Neural cell (in vitro differentiated cells): ENCODE results near the gene VAT1L. TPM values are rescaled to one million over a fixed set of nuclear protein-coding genes. Genes with fewer than 3 reads are reported as not detected.

Experiments
- H2AFZ ChIP-seq: fragments of 200-600, 300-800 bp; sonication (generic), shearing (Covaris generic); 2 replicates; pipeline ENCODE4 v1.6.0; 2014; ENCODE audit warnings: low read depth, mild to moderate bottlenecking, antibody characterized with exemption, low read length, moderate library complexity
- H3F3A ChIP-seq: fragments of 200-600 bp; shearing (Covaris generic); 2 replicates; pipeline ENCODE4 v1.6.1; 2016; ENCODE audit warnings: mild to moderate bottlenecking, moderate library complexity, mixed read lengths, antibody characterized with exemption, low read length; ENCODE audit not compliant: insufficient read depth, poor library complexity, severe bottlenecking
- H3K27ac ChIP-seq: fragments of 200-600, 300-800 bp; sonication (generic), shearing (Covaris generic); 2 replicates; pipeline ENCODE4 v1.5.1; 2014; ENCODE audit warnings: mild to moderate bottlenecking, low read length, moderate library complexity
- H3K27me3 ChIP-seq: fragments of 300-800, 200-600 bp; sonication (generic), shearing (Covaris generic); 2 replicates; pipeline ENCODE4 v1.6.0; 2014; ENCODE audit warnings: mild to moderate bottlenecking, low read depth, low read length, moderate library complexity; ENCODE audit not compliant: insufficient read depth
- H3K36me3 ChIP-seq: fragments of 300-800, 200-600 bp; sonication (generic), shearing (Covaris generic); 2 replicates; pipeline ENCODE4 v1.5.1; 2014; ENCODE audit warnings: mild to moderate bottlenecking, antibody characterized with exemption, low read length, moderate library complexity; ENCODE audit not compliant: insufficient read depth
- H3K4me2 ChIP-seq: fragments of 300-800, 200-600 bp; sonication (generic), shearing (Covaris generic); 2 replicates; pipeline ENCODE4 v1.6.0; 2014; ENCODE audit warnings: mild to moderate bottlenecking, low read length
- H3K4me3 ChIP-seq: fragments of 300-800, 200-600 bp; sonication (generic), shearing (Covaris generic); 2 replicates; pipeline ENCODE4 v1.5.1; 2014; ENCODE audit warnings: mild to moderate bottlenecking, low read length, moderate library complexity
- H3K79me2 ChIP-seq: fragments of 200-600 bp; shearing (Covaris generic); replicated peaks from 2 replicates; pipeline ENCODE4 v1.6.0; 2014; ENCODE audit warnings: mild to moderate bottlenecking, low read length, moderate library complexity; ENCODE audit not compliant: insufficient read depth
- H3K9ac ChIP-seq: fragments of 300-800, 200-600 bp; sonication (generic), shearing (Covaris generic); 2 replicates; pipeline ENCODE4 v1.6.1; 2016; ENCODE audit warnings: mild to moderate bottlenecking, low read length, mixed read lengths
- H3K9me2 ChIP-seq: fragments of 200-600 bp; shearing (Covaris generic); 2 replicates; pipeline ENCODE4 v1.6.1; 2016; ENCODE audit warnings: mild to moderate bottlenecking, low read length, mixed read lengths; ENCODE audit not compliant: insufficient read depth
- H3K9me3 ChIP-seq: fragments of 200-600, 300-800 bp; sonication (generic), shearing (Covaris generic); 2 replicates; pipeline ENCODE4 v1.6.1; 2016; ENCODE audit warnings: mild to moderate bottlenecking, mixed run types, low read length, moderate library complexity, mixed read lengths
- H4K20me1 ChIP-seq: fragments of 200-600 bp; shearing (Covaris generic); 2 replicates; pipeline ENCODE4 v1.6.1; 2016; ENCODE audit warnings: mild to moderate bottlenecking, mixed run types; ENCODE audit not compliant: insufficient read depth
- EP300 ChIP-seq: fragments of 450-650 bp; conservative IDR thresholded peaks from 2 replicates; pipeline ENCODE4 v1.6.1; 2014; ENCODE audit warnings: antibody characterized with exemption, mild to moderate bottlenecking, moderate library complexity; ENCODE audit not compliant: poor library complexity, severe bottlenecking
- EZH2 ChIP-seq: fragments of 200-600, 300-800 bp; shearing (Covaris generic), sonication (generic); IDR thresholded peaks from 2 replicates; pipeline ENCODE4 v1.6.1; 2014; ENCODE audit warnings: antibody characterized with exemption, low read length, borderline replicate concordance, mild to moderate bottlenecking; ENCODE audit not compliant: insufficient read depth, poor library complexity, severe bottlenecking
- MXI1 ChIP-seq: fragments of 450-650 bp; conservative IDR thresholded peaks from 2 replicates; pipeline ENCODE4 v1.6.1; 2014; ENCODE audit warnings: antibody characterized with exemption, mild to moderate bottlenecking; ENCODE audit not compliant: poor library complexity, severe bottlenecking
- POLR2AphosphoS5 ChIP-seq: IDR thresholded peaks from 2 replicates; pipeline ENCODE4 v1.6.1; 2012
- RAD21 ChIP-seq: fragments of 450-650 bp; conservative IDR thresholded peaks from 2 replicates; pipeline ENCODE4 v1.6.1; 2014; ENCODE audit warnings: antibody characterized with exemption, mild to moderate bottlenecking, moderate library complexity
- SMC3 ChIP-seq: fragments of 450-650 bp; conservative IDR thresholded peaks from 2 replicates; pipeline ENCODE4 v1.6.1; 2014; ENCODE audit warnings: antibody characterized with exemption, mild to moderate bottlenecking, moderate library complexity; ENCODE audit not compliant: poor library complexity
- TAF1 ChIP-seq: IDR thresholded peaks from 2 replicates; pipeline ENCODE4 v1.6.1; 2012; ENCODE audit warnings: low read depth
- polyA plus RNA-seq: library from polyadenylated mRNA; depleted of rRNA; stranded (reverse); fragments of >200 nt; gene quantifications from 2 replicates; pipeline ENCODE4 v1.2.3, GENCODE V29; 2014
- TF ChIP-seq, protein P1 (sequence below): IDR thresholded peaks from 2 replicates; pipeline ENCODE4 v1.6.1; 2012; ENCODE audit warnings: borderline replicate concordance
- TF ChIP-seq, protein P2 (sequence below): fragments of 450-650 bp; IDR thresholded peaks from 2 replicates; pipeline ENCODE4 v1.5.1; 2014; ENCODE audit warnings: antibody characterized with exemption, mild to moderate bottlenecking, moderate library complexity; ENCODE audit not compliant: poor library complexity, severe bottlenecking

Gene VAT1L
- polyA plus RNA-seq, 1 donor from 2014 or later, result 54.5 TPM

DNA sequence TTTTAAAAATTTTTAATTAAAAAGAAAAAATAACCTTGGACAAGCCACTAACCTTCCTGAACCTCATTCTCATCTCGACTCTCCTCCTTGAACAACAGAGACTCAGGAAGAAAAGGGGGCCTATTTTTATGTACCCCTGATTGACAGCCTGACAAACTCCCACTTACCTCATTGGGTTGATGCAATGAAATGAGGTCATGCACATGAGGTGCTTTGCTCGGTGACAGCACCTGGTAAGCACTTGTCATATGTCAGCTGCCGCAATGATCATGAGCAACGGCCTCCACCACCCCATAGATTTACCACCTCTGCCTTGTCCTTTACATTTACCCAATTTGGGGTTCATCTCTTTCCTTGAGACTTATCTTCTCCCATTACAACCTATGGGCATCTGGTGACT, 167.9 kb downstream of the VAT1L start:
- no peaks in the 10 kb centered on the region for H3K79me2 ChIP-seq
- no peaks in the 10 kb centered on the region for H3K9me2 ChIP-seq
- no peaks in the 10 kb centered on the region for H3F3A ChIP-seq
- H3K4me3 ChIP-seq, result no peak overlapping the region
- H3K9ac ChIP-seq, result no peak overlapping the region
- H3K9me3 ChIP-seq, result no peaks in the 10 kb centered on the region
- no peaks in the 10 kb centered on the region for H3K36me3 ChIP-seq
- no peak overlapping the region for H3K4me2 ChIP-seq
- H2AFZ ChIP-seq, result no peak overlapping the region
- H3K27me3 ChIP-seq, result no peaks in the 10 kb centered on the region
- H3K27ac ChIP-seq, result no peak overlapping the region
- H4K20me1 ChIP-seq, result no peaks in the 10 kb centered on the region
- TF ChIP-seq, protein P1, sequence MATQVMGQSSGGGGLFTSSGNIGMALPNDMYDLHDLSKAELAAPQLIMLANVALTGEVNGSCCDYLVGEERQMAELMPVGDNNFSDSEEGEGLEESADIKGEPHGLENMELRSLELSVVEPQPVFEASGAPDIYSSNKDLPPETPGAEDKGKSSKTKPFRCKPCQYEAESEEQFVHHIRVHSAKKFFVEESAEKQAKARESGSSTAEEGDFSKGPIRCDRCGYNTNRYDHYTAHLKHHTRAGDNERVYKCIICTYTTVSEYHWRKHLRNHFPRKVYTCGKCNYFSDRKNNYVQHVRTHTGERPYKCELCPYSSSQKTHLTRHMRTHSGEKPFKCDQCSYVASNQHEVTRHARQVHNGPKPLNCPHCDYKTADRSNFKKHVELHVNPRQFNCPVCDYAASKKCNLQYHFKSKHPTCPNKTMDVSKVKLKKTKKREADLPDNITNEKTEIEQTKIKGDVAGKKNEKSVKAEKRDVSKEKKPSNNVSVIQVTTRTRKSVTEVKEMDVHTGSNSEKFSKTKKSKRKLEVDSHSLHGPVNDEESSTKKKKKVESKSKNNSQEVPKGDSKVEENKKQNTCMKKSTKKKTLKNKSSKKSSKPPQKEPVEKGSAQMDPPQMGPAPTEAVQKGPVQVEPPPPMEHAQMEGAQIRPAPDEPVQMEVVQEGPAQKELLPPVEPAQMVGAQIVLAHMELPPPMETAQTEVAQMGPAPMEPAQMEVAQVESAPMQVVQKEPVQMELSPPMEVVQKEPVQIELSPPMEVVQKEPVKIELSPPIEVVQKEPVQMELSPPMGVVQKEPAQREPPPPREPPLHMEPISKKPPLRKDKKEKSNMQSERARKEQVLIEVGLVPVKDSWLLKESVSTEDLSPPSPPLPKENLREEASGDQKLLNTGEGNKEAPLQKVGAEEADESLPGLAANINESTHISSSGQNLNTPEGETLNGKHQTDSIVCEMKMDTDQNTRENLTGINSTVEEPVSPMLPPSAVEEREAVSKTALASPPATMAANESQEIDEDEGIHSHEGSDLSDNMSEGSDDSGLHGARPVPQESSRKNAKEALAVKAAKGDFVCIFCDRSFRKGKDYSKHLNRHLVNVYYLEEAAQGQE, result no peak
- TF ChIP-seq, protein P2, sequence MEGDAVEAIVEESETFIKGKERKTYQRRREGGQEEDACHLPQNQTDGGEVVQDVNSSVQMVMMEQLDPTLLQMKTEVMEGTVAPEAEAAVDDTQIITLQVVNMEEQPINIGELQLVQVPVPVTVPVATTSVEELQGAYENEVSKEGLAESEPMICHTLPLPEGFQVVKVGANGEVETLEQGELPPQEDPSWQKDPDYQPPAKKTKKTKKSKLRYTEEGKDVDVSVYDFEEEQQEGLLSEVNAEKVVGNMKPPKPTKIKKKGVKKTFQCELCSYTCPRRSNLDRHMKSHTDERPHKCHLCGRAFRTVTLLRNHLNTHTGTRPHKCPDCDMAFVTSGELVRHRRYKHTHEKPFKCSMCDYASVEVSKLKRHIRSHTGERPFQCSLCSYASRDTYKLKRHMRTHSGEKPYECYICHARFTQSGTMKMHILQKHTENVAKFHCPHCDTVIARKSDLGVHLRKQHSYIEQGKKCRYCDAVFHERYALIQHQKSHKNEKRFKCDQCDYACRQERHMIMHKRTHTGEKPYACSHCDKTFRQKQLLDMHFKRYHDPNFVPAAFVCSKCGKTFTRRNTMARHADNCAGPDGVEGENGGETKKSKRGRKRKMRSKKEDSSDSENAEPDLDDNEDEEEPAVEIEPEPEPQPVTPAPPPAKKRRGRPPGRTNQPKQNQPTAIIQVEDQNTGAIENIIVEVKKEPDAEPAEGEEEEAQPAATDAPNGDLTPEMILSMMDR, result no peak
- TF ChIP-seq SMC3, result no peak
- TF ChIP-seq MXI1, result no peak
- TF ChIP-seq EZH2, result no peak
- no peak for TF ChIP-seq EP300
- TF ChIP-seq RAD21, result no peak
- TF ChIP-seq POLR2AphosphoS5, result no peak
- TF ChIP-seq TAF1, result no peak

DNA sequence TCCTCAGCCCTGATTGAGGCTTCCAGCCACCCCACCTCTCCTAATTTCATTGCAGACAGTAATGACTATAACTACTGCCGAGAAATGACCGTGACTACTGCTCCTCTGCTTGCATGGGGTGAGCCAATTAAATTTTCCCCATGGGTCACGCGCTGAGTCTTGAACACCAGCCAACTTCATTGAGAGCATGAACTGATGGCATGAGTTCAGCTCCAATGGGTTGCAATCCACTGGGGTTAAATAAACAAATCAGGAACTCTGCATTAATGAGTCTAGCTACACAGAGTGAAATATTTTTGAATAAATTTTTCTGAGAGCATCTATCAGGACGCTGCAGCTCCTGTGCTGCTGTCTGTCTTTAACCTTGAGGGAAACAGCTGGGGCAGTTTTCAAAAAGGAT, 172.4 kb downstream of the VAT1L start:
- Histone ChIP-seq H3K4me3 (no peak overlapping the region), H3K9ac (no peak overlapping the region), H3K4me2 (no peak overlapping the region), H3K9me3 (no peaks in the 10 kb centered on the region), H3K9me2 (no peaks in the 10 kb centered on the region), H2AFZ (no peak overlapping the region), H3K79me2 (no peaks in the 10 kb centered on the region), H3K36me3 (no peaks in the 10 kb centered on the region), H4K20me1 (no peaks in the 10 kb centered on the region), H3F3A (no peaks in the 10 kb centered on the region), H3K27me3 (no peaks in the 10 kb centered on the region), H3K27ac (no peak overlapping the region)
- TF ChIP-seq POLR2AphosphoS5, result no peak
- TF ChIP-seq EP300, result no peak
- TF ChIP-seq, protein P1, result no peak
- TF ChIP-seq, protein P2, result no peak
- TF ChIP-seq EZH2, result no peak
- TF ChIP-seq TAF1, result no peak
- TF ChIP-seq RAD21, result no peak
- TF ChIP-seq MXI1, result no peak
- no peak for TF ChIP-seq SMC3
